Mesodermal cell (in vitro differentiated cells): ENCODE results near the gene DOCK3.

Experiments used
- H3K27ac ChIP-seq: 2 replicates; pipeline ENCODE4 v1.7.0; 2013; ENCODE audit warnings: mild to moderate bottlenecking, low read depth, low read length, moderate library complexity; ENCODE audit not compliant: severe bottlenecking
- H3K36me3 ChIP-seq: 2 replicates; pipeline ENCODE4 v1.7.1; 2013; ENCODE audit warnings: mild to moderate bottlenecking, low read length, moderate library complexity; ENCODE audit not compliant: control insufficient read depth, insufficient read depth
- H3K4me1 ChIP-seq: one replicate; pipeline ENCODE4 v1.7.1; 2013; ENCODE audit warnings: mild to moderate bottlenecking, low read length; ENCODE audit not compliant: insufficient read depth, control insufficient read depth, poor library complexity, severe bottlenecking
- H3K4me3 ChIP-seq: 2 replicates; pipeline ENCODE4 v1.7.0; 2013; ENCODE audit warnings: low read length, control low read depth, mild to moderate bottlenecking; ENCODE audit not compliant: insufficient read depth, poor library complexity, severe bottlenecking; ENCODE audit errors: extremely low read depth
- H3K9me3 ChIP-seq: 2 replicates; pipeline ENCODE4 v1.7.1; 2013; ENCODE audit warnings: mild to moderate bottlenecking, low read length, moderate library complexity; ENCODE audit not compliant: control insufficient read depth
- WGBS, 2 experiments: methylation state at CpG; one replicate each; pipeline ENCODE4 v1.1.5; 2013; ENCODE audit warnings: missing lambda C conversion rate in 2 of 2; ENCODE audit not compliant: insufficient coverage in 2 of 2; 5-methylcytosine and 5-hydroxymethylcytosine counted together

Gene DOCK3

GRCh38 chr3:50635066-50635465 is 39.7 kb upstream of the DOCK3 start:
- no peaks in the 10 kb centered on the region for H3K36me3 ChIP-seq

GRCh38 chr3:50637011-50637410 is 37.7 kb upstream of the DOCK3 start:
- Histone ChIP-seq H3K36me3 (peaks cover 3% of the 10 kb centered on the region), H3K4me3 (no peak overlapping the region), H3K27ac (no peak overlapping the region), H3K9me3 (no peaks in the 10 kb centered on the region), H3K4me1 (no peaks in the 10 kb centered on the region)
- WGBS, 2 experiments, result 38 to 100% methylated on average over 1 to 3 of the region's 4 CpGs

More at GRCh38 chr3:50635066-50635465, 39.7 kb upstream of the DOCK3 start:
- no peaks in the 10 kb centered on the region for H3K4me1 ChIP-seq
- H3K4me3 ChIP-seq, result no peak overlapping the region
- H3K9me3 ChIP-seq, result no peaks in the 10 kb centered on the region
- H3K27ac ChIP-seq, result no peak overlapping the region

GRCh38 chr3:50637945-50638344 is 36.8 kb upstream of the DOCK3 start:
- Histone ChIP-seq H3K27ac (no peak overlapping the region), H3K36me3 (peaks cover 8% of the 10 kb centered on the region), H3K4me3 (no peak overlapping the region), H3K4me1 (no peaks in the 10 kb centered on the region), H3K9me3 (no peaks in the 10 kb centered on the region)
- WGBS, 2 experiments, result 75 to 81% methylated on average over 3 of the region's 3 CpGs

- Histone ChIP-seq H3K9me3 (no peaks in the 10 kb centered on the region), H3K27ac (no peak overlapping the region), H3K4me3 (no peak overlapping the region), H3K36me3 (peaks cover 8% of the 10 kb centered on the region), H3K4me1 (no peaks in the 10 kb centered on the region)
- WGBS, 2 experiments, result 80 to 86% methylated on average over 2 to 4 of the region's 6 CpGs
These were observed 35.7 kb upstream of the DOCK3 start for GRCh38 chr3:50639055-50639494.

- Histone ChIP-seq H3K4me1 (no peaks in the 10 kb centered on the region), H3K9me3 (no peaks in the 10 kb centered on the region), H3K4me3 (no peak overlapping the region), H3K27ac (no peak overlapping the region), H3K36me3 (peaks cover 12% of the 10 kb centered on the region)
- no CpG with 5 or more reads among the region's 1 CpG for WGBS, 2 experiments
These were observed 32.3 kb upstream of the DOCK3 start for GRCh38 chr3:50642382-50642781.

- Histone ChIP-seq H3K9me3 (no peaks in the 10 kb centered on the region), H3K36me3 (peaks cover 15% of the 10 kb centered on the region), H3K4me3 (no peak overlapping the region), H3K4me1 (peaks cover 4% of the 10 kb centered on the region), H3K27ac (no peak overlapping the region)
- whole genome bisulfite sequencing, 2 experiments, result 84 to 94% methylated on average over 7 of the region's 7 CpGs
These were observed 30.2 kb upstream of the DOCK3 start for GRCh38 chr3:50644561-50644960.

GRCh38 chr3:50645378-50645777 is 29.3 kb upstream of the DOCK3 start:
- 71 to 100% methylated on average over 1 of the region's 2 CpGs for WGBS, 2 experiments

GRCh38 chr3:50648313-50648712 is 26.4 kb upstream of the DOCK3 start:
- H3K4me3 ChIP-seq, result no peak overlapping the region
- H3K4me1 ChIP-seq, result peaks cover 5% of the 10 kb centered on the region
- peaks cover 7% of the 10 kb centered on the region for H3K36me3 ChIP-seq
- WGBS, 2 experiments, result 53 to 82% methylated on average over 2 to 5 of the region's 6 CpGs
- H3K9me3 ChIP-seq, result no peaks in the 10 kb centered on the region
- H3K27ac ChIP-seq, result no peak overlapping the region

More at GRCh38 chr3:50645378-50645777, 29.3 kb upstream of the DOCK3 start:
- no peak overlapping the region for H3K27ac ChIP-seq
- peaks cover 15% of the 10 kb centered on the region for H3K36me3 ChIP-seq
- H3K4me1 ChIP-seq, result peaks cover 5% of the 10 kb centered on the region
- no peaks in the 10 kb centered on the region for H3K9me3 ChIP-seq
- H3K4me3 ChIP-seq, result no peak overlapping the region

GRCh38 chr3:50648944-50649343 is 25.8 kb upstream of the DOCK3 start:
- 85% methylated on average over 2 of the region's 2 CpGs for WGBS, 2 experiments
- Histone ChIP-seq H3K9me3 (no peaks in the 10 kb centered on the region), H3K27ac (no peak overlapping the region), H3K36me3 (peaks cover 7% of the 10 kb centered on the region), H3K4me1 (peaks cover 5% of the 10 kb centered on the region), H3K4me3 (no peak overlapping the region)

- no peaks in the 10 kb centered on the region for H3K9me3 ChIP-seq
- 86 to 89% methylated on average over 3 to 6 of the region's 8 CpGs for WGBS, 2 experiments
- peaks cover 7% of the 10 kb centered on the region for H3K36me3 ChIP-seq
- no peak overlapping the region for H3K27ac ChIP-seq
- peaks cover 5% of the 10 kb centered on the region for H3K4me1 ChIP-seq
- no peak overlapping the region for H3K4me3 ChIP-seq
These were observed 25.2 kb upstream of the DOCK3 start for GRCh38 chr3:50649451-50649931.

GRCh38 chr3:50650018-50650417 is 24.7 kb upstream of the DOCK3 start:
- H3K36me3 ChIP-seq, result peaks cover 7% of the 10 kb centered on the region
- peaks cover 5% of the 10 kb centered on the region for H3K4me1 ChIP-seq
- H3K9me3 ChIP-seq, result no peaks in the 10 kb centered on the region
- no peak overlapping the region for H3K4me3 ChIP-seq
- no CpG with 5 or more reads among the region's 1 CpG for WGBS, 2 experiments
- no peak overlapping the region for H3K27ac ChIP-seq
